Progenitor cell of endocrine pancreas (in vitro differentiated cells): ENCODE measurements around the gene CTRB2. TPM values are rescaled to one million over a fixed set of nuclear protein-coding genes. Genes with fewer than 3 reads are reported as not detected.

ENCODE experiments used
- DNase-seq: peaks from one replicate; pipeline ENCODE4 v3.0.0; 2021; ENCODE audit warnings: low spot score; ENCODE audit not compliant: unreplicated experiment
- H3K27ac Mint-ChIP-seq: 2 replicates; pipeline ENCODE4 v1.8.0; 2021; ENCODE audit warnings: mild to moderate bottlenecking, moderate library complexity, mixed read lengths
- H3K27me3 Mint-ChIP-seq: 2 replicates; pipeline ENCODE4 v1.8.0; 2021; ENCODE audit warnings: mixed read lengths
- H3K36me3 Mint-ChIP-seq: 2 replicates; pipeline ENCODE4 v1.8.0; 2022; ENCODE audit warnings: mixed read lengths; ENCODE audit not compliant: insufficient read depth
- H3K4me1 Mint-ChIP-seq: 2 replicates; pipeline ENCODE4 v1.8.0; 2021; ENCODE audit warnings: low read depth, mixed read lengths
- H3K4me3 Mint-ChIP-seq: 2 replicates; pipeline ENCODE4 v1.8.0; 2021; ENCODE audit warnings: low read depth, mild to moderate bottlenecking, moderate library complexity, mixed read lengths
- H3K9me3 Mint-ChIP-seq: 2 replicates; pipeline ENCODE4 v1.8.0; 2021; ENCODE audit warnings: low read depth, mixed read lengths
- total RNA-seq: library from RNA; stranded (reverse); gene quantifications from 2 replicates; pipeline ENCODE4 v1.2.1, GENCODE V29; 2021
- TF ChIP-seq, protein P1 (sequence below): fragments of 200-600 bp; sonication (generic); IDR thresholded peaks from one replicate; pipeline ENCODE4 v1.5.0; 2021; ENCODE audit warnings: antibody characterized with exemption, mild to moderate bottlenecking; ENCODE audit not compliant: unreplicated experiment

The CTRB2 gene
- total RNA-seq, 1 donor from 2014 or later = 1.1 TPM

DNA sequence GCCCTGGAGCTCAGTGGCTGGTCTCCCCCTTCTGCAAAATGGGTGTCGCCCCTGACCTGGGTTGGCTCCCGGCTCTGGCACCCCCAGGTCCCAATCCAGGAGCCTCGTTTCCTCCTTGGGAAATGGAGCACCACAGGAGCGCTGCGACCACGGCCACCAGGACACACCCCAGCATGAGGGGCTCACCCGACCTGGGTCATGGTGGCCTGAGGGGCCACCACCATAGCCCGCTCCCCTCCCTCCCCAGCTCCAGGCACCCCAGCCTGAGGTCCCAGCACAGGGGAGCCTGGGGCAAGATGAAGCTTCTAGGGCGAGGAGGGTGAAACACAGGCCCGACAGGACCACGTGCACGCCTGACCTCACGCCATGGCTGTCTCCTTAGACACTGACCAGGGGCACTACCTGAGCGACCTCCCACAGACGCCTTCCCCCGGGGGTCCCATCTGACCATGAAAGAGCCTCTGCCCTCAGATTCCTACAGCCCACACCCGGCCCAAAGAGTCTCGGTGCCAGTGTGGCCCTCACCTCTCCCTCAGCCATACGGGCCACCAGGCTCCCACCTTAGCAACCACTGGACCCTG lies 32.7 kb upstream of the CTRB2 start:
- Mint-ChIP-seq H3K4me3 (no peak overlapping the region), H3K4me1 (peaks cover 7% of the 10 kb centered on the region), H3K36me3 (peaks cover 6% of the 10 kb centered on the region), H3K27ac (peak overlapping the region; percentile 78), H3K9me3 (no peaks in the 10 kb centered on the region), H3K27me3 (no peaks in the 10 kb centered on the region)
- TF ChIP-seq, protein P1, sequence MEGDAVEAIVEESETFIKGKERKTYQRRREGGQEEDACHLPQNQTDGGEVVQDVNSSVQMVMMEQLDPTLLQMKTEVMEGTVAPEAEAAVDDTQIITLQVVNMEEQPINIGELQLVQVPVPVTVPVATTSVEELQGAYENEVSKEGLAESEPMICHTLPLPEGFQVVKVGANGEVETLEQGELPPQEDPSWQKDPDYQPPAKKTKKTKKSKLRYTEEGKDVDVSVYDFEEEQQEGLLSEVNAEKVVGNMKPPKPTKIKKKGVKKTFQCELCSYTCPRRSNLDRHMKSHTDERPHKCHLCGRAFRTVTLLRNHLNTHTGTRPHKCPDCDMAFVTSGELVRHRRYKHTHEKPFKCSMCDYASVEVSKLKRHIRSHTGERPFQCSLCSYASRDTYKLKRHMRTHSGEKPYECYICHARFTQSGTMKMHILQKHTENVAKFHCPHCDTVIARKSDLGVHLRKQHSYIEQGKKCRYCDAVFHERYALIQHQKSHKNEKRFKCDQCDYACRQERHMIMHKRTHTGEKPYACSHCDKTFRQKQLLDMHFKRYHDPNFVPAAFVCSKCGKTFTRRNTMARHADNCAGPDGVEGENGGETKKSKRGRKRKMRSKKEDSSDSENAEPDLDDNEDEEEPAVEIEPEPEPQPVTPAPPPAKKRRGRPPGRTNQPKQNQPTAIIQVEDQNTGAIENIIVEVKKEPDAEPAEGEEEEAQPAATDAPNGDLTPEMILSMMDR = no peak
- no peak for DNase-seq

- Mint-ChIP-seq H3K4me3 (no peak overlapping the region), H3K27me3 (no peaks in the 10 kb centered on the region), H3K9me3 (no peaks in the 10 kb centered on the region), H3K4me1 (peaks cover 1% of the 10 kb centered on the region), H3K36me3 (peaks cover 6% of the 10 kb centered on the region), H3K27ac (peak overlapping the region; percentile 81)
- no peak for DNase-seq
- TF ChIP-seq, protein P1 = no peak
Observed at GRCh38 chr16:75238853-75239541, 32.0 kb upstream of the CTRB2 start.

DNA sequence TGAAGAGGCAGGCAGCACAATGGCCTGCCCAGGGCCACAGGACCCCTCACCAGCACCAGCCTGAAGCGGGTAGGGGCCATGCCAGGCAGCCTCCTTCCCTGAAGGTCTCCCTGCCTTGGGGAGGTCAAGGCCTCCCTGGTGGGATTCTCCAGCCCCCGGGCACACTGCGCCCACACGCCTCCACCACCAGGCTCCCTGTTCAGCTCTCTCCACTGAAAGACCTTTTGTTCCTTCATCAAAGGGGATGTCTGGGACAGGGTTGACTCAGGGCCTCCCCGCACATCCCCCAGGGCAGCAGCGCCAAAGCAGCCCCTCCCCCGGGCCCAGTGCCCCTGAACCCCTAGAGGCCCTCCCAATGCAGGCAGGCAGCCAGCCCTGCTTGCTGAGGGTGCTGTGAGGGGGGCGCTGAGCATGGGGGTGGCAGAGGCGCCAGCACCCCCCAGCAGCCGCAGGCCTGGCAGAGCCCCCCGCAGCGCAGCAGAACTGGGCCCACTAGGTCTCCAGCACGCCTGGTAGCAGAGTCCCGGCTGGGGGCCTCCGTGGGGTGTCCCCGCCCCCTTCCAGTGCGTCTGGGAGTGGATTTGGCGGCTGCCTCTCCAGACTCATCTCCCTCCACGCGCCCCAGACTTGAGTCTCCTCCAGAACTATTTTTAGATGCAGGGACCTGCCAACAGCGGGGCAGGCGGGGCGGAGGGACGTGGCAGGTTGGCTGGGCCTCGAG lies 31.3 kb upstream of the CTRB2 start:
- H3K4me1 Mint-ChIP-seq = no peaks in the 10 kb centered on the region
- no peak overlapping the region for H3K27ac Mint-ChIP-seq
- peaks cover 6% of the 10 kb centered on the region for H3K36me3 Mint-ChIP-seq
- DNase-seq = no peak
- TF ChIP-seq, protein P1 = no peak
- H3K27me3 Mint-ChIP-seq = no peaks in the 10 kb centered on the region
- no peaks in the 10 kb centered on the region for H3K9me3 Mint-ChIP-seq
- H3K4me3 Mint-ChIP-seq = no peak overlapping the region

DNA sequence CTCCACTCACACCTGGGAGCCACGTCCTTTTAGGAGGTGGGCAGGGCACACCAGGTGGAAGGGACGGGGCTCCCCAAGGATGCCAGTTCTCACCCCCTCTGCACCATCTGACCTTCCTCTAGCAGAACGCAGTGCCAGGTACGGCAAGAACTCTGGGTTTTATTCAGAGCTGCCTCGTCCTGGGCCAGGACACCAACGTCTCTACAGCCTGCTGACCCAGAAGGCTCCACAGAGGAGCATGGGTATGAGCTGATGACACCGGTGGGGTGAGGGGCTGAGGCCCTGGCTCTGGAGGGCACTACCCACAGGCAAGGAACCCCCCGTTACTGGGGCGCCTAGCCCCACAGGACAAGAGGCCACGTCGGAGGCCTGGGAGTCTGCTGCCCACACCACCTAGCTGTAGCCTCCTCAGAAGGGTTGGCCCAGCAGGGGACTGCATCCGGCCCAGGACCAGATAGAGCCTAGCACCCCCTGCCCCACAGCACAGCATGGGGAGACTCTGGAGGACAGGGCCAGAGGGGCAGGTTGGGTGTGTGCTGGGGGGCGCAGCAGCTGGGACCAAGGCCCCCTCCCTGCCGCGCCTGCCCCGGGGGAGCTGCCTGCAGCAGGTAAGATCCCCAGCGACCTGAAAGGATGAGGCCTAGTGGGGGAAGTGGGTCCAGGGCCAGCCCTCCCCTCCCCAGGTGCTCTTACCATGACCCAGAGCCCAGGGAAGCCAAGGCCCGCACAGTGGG lies 30.6 kb upstream of the CTRB2 start:
- DNase-seq = no peak
- Mint-ChIP-seq H3K36me3 (peaks cover 8% of the 10 kb centered on the region), H3K4me1 (no peaks in the 10 kb centered on the region), H3K27me3 (no peaks in the 10 kb centered on the region), H3K27ac (peak overlapping the region; percentile 20), H3K9me3 (no peaks in the 10 kb centered on the region), H3K4me3 (no peak overlapping the region)
- TF ChIP-seq, protein P1 = no peak

DNA sequence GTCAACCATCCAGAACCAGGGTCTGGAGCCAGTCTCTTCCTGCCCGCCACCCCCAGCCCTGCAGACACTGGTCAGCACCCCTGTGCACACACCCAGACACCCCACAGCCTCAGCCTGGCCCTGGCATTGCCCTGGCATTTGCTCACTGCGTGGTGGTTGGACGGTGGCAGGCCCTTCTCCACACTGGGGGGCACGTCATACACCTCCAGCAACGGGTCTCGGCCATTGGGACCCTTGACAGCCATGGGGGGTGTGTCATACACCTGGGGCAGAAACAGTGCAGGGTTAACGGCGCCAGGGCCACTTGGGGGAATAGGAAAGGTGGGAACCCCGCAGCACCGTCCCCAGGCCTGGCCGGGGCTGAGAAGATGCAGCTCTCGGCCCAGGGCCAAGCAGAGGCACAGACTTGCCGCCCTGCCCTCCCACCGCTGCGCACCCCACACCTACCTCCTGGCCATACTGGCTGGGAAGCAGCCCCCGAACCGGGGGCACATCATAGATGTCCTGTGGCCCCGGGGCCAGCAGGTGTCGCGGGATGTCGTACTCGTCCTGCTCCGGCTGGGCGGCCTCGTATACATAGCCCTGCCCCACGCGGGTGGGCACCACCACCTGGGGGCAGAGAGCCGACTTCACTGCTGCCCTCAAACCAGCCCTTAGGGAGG lies 29.9 kb upstream of the CTRB2 start:
- H3K27me3 Mint-ChIP-seq = no peaks in the 10 kb centered on the region
- H3K36me3 Mint-ChIP-seq = peaks cover 6% of the 10 kb centered on the region
- no peaks in the 10 kb centered on the region for H3K9me3 Mint-ChIP-seq
- peak overlapping the region; percentile 20 for H3K27ac Mint-ChIP-seq
- DNase-seq = no peak
- no peaks in the 10 kb centered on the region for H3K4me1 Mint-ChIP-seq
- H3K4me3 Mint-ChIP-seq = no peak overlapping the region
- TF ChIP-seq, protein P1 = no peak
